Esophagus muscularis mucosa (tissue), 3 donors: ENCODE measurements around the gene MID1.

ENCODE experiments used
- CTCF ChIP-seq, 3 experiments: fragments of 200-600 bp in 2 of 3; fragments of 450-650 bp in 1 of 3; sonication (generic) in 2 of 3; IDR thresholded peaks; one replicate each; pipeline ENCODE4 v1.5.1; 2017 to 2019; ENCODE audit warnings: antibody characterized with exemption in 3 of 3, mild to moderate bottlenecking in 2 of 3, moderate library complexity in 1 of 3
- EP300 ChIP-seq: sonication (generic); formaldehyde crosslinking; IDR thresholded peaks from one replicate; pipeline ENCODE4 v1.6.1; 2017; ENCODE audit warnings: antibody characterized with exemption

- no peak for TF ChIP-seq EP300
- no peak for TF ChIP-seq CTCF (IDR thresholded peaks at IDR 0.05)
Measured at GRCh38 chrX:10577853-10578252, 42.5 kb downstream of the MID1 start.
